NB4 (cell line): ENCODE measurements around the gene CREB3L1.

ENCODE experiments used
- DNase-seq: peaks from one replicate; pipeline ENCODE4 v3.0.0; 2010; ENCODE audit warnings: low read depth
- H3K4me3 ChIP-seq: one replicate; pipeline ENCODE4 v1.5.1; 2011; ENCODE audit warnings: mild to moderate bottlenecking, low read depth, low read length, moderate library complexity
- CTCF ChIP-seq: IDR thresholded peaks from one replicate; pipeline ENCODE4 v1.5.1; 2012; ENCODE audit warnings: low read depth, low read length
- MAX ChIP-seq: IDR thresholded peaks from 2 replicates; pipeline ENCODE4 v1.6.1; 2011; ENCODE audit warnings: low read depth, low read length
- MYC ChIP-seq: IDR thresholded peaks from 2 replicates; pipeline ENCODE4 v1.6.1; 2011; ENCODE audit warnings: low read depth, low read length
- POLR2A ChIP-seq: IDR thresholded peaks from 2 replicates; pipeline ENCODE4 v1.6.1; 2011; ENCODE audit warnings: mild to moderate bottlenecking; ENCODE audit not compliant: insufficient read length; ENCODE audit errors: extremely low read depth

Gene CREB3L1

GRCh38 chr11:46333394-46333947, 56.0 kb downstream of the CREB3L1 start:
- H3K4me3 ChIP-seq = no peak overlapping the region
- no peak for DNase-seq
- TF ChIP-seq MAX (no peak), MYC (no peak), POLR2A (no peak), CTCF (no peak)

DNA sequence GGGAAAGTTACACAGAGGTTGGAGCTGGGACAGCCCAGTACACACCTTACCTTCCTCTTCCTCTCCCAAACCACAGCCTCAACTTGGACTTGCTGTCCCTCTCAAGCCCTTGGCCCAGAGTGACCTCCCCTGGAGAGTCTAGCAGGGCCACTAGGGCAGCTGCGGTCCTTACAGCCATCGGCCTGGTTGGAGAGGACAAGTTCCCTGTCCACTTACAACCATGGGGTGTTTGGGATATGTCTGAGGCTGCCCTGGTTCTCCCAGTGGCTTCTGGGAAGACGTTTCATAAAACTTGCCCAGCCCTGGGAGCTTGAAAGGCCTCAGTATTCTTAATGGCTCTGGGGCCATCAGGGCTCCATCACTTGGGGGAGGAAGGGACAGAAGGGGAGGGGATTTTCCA, 56.7 kb downstream of the CREB3L1 start:
- no peak overlapping the region for H3K4me3 ChIP-seq
- no peak for TF ChIP-seq POLR2A
- no peak for TF ChIP-seq CTCF
- TF ChIP-seq MAX = no peak
- TF ChIP-seq MYC = no peak
- DNase-seq = no peak

DNA sequence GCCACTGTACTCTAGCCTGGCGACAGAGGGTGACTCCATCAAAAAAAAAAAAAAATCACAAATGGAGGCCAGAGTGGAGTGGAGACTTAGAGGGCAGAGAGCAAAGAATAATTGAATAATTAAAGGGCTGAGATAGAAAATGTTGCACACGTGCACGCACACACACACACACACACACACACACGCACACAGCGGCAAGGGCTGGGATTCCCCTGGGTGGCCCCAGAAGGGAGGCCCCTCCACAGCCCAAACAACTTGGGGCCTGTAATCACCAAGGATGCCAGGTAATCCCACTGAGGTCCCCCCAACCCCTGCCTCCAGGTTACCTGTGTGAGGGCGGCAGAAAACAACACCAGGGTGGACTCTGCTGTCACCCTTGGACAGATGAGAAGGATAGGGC, 57.8 kb downstream of the CREB3L1 start:
- H3K4me3 ChIP-seq = no peak overlapping the region
- TF ChIP-seq POLR2A = no peak
- TF ChIP-seq MYC = no peak
- TF ChIP-seq MAX = no peak
- no peak for TF ChIP-seq CTCF
- no peak for DNase-seq

- TF ChIP-seq MAX (0 out of 2 replicates have a peak, but pooled peaks have one; percentile 21), POLR2A (no peak), MYC (peak; percentile 49; the same call in 1 of the 2 replicates), CTCF (no peak)
- no peak overlapping the region for H3K4me3 ChIP-seq
- DNase-seq = peak; percentile 77
Measured at GRCh38 chr11:46335890-46336562, 58.6 kb downstream of the CREB3L1 start.

DNA sequence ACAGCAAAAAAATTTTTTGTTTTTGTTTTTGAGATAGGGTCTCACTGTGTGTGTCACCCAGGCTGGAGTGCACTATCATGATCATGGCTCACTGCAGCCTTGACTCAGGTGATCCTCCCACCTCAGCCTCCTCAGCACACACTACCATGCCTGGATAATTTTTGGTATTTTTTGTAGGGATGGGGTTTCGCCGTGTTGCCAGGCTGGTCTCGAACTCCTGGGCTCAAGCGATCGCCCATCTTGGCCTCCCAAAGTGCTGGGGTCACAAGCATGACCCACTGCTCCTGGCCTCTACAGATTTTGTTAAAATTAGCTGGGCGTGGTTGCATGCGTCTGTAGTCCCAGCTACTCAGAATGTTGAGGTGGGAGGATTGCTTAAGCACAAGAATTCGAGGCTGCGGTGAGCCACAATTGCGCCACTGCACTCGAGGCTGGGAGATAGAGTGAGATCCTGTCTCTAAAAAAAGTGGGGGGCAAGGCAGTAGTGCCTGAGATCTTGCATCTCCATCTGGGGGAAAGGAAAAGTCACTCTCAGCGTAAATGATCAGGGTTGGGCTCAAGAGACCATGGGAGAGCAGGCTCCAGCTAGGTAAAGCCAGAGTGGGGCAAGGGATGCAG, 59.2 kb downstream of the CREB3L1 start:
- peak; percentile 99 for DNase-seq
- TF ChIP-seq POLR2A = no peak
- TF ChIP-seq MAX = peak; percentile 61
- peak; percentile 67; the same call in 1 of the 2 replicates for TF ChIP-seq MYC
- TF ChIP-seq CTCF = no peak

More for the DNA sequence above, 59.2 kb downstream of the CREB3L1 start:
- no peak overlapping the region for H3K4me3 ChIP-seq
